Islet precursor cell (in vitro differentiated cells): Measurements from ENCODE around the gene DAPK3.
"Not testable (repeated sequence)": the region's sequence is repeated elsewhere in the genome, so short reads cannot be mapped to it uniquely, and the experiment has no call there.

Experiments
- DNase-seq: peaks from one replicate; pipeline ENCODE4 v3.0.0-alpha.2; 2018

Gene DAPK3

GRCh38 chr19:3952755-3953276 is 18.1 kb downstream of the DAPK3 start:
- DNase-seq, result not testable (repeated sequence)

GRCh38 chr19:3950871-3951861 is 19.7 kb downstream of the DAPK3 start:
- peak; percentile 55 for DNase-seq

DNA sequence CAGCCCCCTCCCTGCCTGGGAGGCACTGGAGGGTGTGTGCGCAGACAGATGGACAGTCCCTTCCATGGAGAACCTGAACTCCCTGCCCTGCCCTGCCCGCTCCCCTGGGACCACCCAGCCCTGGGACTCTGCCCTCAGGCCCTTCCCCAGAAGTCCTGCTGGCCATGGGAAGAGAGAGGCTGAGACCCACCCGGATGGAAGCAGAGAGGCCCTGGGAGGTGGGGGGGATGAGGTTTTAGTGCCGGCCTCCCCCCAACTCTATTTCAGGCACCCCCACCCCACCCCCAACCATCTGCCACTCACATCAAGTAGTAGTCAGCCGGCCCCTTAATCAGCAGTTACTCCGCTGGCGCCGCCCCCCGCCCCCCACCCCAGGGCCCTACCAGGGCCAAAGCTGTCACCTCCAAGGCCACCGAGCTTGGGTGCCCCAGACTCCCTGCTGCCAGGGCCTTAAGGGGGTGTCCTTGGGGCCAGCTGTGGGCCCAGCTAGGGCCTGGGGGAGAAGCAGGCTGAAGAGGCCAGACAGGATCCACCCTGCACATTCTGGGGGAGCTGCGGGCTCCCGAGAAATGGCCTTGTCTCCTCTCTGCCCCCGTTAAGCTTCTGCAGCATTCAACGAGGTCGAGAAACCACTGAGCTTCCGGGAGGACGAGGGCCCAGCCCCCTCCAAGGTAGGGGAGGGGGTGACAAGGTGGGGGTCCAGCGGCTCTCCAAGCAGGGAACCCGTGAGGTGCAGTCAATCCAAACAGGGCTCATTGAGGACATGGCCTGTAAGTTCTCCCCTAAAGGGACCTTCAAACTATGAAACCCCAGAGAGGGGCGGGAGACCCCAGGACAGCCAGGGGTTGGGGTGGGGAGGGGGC is 20.7 kb downstream of the DAPK3 start:
- peak; percentile 49 for DNase-seq

- DNase-seq, result peak; percentile 49
Observed at GRCh38 chr19:3949294-3949693, 21.6 kb downstream of the DAPK3 start.

DNA sequence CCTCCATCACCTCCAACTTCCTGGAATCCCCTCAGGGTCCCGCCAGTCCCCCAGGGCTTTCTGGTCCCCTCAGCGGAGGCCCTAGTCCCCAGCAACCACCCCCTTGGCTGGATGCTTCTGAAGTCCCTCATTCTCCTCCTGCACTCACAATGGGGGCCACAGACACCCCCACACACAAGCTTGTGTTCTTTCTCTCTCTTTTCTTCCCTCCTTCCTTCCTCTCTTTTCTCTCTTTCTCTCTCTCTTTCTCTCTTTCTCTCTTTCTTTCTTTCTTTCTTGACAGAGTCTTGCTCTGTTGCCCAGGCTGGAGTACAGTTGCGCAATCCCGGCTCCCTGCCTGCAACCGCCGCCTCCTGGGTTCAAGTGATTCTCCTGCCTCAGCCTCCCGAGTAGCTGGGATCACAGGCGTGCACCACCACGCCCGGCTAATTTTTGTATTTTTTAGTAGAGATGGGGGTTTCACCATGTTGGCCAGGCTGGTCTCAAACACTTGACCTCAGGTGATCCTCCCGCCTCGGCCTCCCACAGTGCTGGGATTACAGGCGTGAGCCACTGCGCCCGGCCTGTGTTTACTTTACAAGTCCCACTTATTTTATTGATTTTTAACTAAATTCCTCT is 23.5 kb downstream of the DAPK3 start:
- DNase-seq, result not testable (repeated sequence)

DNA sequence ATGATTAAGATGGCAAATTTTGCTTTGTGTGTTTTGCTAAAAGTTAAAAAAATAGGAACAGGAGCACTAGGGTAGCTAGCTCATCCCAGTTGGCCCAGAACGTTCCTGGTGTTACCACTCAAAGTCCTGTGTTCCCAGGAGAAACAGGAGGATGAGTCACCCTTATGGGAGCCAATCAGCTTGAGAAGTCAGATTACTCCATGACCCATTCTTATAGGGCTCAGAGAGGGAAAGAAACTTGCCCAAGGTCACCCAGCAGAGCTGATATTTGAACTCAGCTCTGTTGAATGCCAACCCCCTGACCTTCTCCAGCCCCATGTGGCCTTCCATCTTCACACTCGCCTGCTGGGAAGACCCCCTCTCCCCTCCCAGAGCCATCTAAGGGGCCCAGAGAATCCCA is 25.1 kb downstream of the DAPK3 start:
- no peak for DNase-seq

DNA sequence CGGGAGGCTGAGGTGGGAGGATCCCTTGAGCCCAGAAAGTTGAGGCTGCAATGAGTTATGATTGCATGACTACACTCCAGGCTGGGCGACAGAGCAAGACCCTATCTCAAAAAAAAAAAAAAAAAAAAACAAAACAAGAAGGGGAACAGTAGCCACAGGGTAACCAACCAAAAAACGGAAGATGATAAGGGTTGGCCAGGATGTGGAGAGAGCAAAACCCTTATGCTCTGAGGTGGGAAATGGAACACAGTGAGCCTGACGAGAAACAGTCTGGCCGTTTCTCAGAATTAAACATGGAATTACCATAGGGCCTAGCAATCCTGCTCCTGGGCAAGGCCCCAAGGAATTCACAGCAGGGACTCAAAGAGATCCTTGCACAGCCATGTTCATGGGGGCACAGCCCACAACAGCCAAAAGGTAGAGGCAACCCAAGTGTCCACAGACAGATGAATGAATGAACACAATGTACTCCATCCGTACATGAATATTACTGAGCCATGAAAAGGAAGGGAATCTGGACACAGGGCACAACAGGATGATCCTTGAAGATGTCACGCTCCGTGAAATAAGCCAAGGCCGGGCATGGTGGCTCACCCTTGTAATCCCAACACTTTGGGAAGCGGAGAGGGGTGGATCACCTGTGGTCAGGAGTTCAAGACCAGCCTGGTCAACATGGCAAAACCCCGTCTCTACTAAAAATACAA is 26.7 kb downstream of the DAPK3 start:
- no peak for DNase-seq

DNA sequence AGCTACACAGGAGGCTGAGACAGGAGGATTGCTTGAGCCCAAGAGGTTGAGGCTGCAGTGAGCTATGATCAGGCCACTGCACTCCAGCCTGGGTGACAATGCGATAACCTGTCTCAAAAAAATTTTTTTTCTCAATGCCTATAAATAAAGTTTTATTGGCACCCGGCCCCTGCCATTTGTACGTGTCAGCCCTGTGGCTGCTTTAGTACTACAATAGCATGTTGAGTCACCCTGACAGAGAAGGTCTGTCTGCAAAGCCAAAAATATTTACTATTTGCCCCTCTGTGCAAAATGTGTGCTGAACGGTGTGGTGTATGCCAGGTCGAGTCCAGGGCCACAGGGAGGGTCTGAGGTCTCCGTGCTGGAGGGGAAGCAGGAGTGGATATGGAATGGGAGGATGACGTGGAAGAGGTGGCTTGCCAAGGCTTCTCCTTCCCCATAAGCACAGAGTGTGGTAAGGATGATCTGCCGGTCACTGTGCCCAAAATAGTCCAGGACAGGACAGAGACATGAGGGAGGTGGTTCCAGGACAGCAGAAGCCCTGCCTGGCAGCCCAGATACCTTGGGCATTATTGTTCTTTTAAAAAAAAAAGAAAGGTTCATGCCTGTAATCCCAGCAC is 28.0 kb downstream of the DAPK3 start:
- no peak for DNase-seq

DNA sequence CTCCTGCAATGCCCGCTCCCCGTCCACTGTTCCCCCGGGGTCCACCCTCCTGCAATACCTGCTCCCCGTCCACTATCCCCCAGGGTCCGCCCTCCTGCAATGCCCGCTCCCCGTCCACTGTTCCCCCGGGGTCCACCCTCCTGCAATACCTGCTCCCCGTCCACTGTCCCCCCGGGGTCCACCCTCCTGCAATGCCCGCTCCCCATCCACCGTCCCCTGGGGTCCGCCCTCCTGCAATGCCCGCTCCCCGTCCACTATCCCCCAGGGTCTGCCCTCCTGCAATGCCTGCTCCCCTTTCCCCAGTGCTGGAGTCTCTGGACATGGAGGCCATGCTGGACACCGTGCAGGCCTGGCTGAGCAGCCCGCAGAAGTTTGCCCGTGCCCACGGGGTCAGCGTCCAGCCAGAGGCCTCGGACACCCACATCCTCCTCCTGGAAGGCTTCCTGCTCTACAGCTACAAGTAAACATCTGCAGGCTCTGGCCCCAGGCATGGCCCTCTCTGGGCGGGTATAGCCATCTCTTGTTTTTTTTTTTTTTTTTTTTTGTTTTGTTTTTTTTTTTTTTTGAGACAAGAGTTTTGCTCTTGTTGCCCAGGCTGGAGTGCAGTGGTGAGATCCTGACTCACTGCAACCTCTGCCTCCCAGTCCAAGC is 32.5 kb downstream of the DAPK3 start:
- not testable (repeated sequence) for DNase-seq

GRCh38 chr19:3936506-3937442 is 34.1 kb downstream of the DAPK3 start:
- DNase-seq, result no peak

DNA sequence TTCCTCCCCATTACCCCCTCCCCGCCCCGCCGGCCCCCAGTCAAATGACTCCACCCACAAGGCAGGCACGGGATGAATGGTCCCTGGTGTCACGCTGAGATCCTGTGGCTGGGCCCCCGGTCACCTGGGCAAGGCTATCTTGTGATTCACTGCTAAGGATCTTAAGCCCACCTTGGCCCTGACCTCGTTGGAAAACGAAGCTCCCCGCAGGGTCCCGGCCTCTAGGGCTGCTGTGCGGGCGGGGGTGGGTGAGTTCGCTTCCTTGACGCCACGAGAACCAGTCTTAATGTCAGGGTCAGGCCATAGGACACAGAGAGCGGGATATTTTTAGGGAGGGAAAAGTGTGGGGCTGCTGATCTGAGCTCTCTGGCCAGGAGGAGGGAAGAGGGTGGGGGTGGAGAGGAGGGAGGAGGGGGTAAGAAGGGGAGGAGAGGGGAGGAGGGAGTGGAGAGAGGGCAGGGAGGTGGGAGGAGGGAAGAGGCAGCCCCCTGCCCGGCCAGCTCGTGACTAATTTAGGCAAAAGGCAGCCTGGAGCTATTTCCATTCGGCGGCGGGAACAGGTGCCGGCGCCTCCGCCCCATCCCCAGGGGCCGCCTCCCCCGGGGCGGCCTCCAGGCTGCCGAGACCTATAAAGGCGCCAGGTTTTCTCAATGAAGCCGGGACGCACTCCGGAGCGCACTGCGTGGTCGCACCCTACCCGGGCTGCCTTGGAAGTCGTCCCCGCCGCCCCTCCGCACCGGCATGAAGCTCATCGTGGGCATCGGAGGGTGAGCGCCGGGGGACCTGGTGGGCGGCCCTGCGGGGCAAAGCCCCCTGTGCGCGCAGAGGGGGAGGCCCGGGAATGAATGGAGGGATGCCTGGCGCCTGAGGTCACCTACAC is 37.7 kb downstream of the DAPK3 start, which contains the start of gene NMRK2:
TSS of gene NMRK2 (plus strand) at position 139 of the 880 bp plus-strand sequence. CDS start at position 742, 603 bp downstream.
- DNase-seq, result peak; percentile 91

DNA sequence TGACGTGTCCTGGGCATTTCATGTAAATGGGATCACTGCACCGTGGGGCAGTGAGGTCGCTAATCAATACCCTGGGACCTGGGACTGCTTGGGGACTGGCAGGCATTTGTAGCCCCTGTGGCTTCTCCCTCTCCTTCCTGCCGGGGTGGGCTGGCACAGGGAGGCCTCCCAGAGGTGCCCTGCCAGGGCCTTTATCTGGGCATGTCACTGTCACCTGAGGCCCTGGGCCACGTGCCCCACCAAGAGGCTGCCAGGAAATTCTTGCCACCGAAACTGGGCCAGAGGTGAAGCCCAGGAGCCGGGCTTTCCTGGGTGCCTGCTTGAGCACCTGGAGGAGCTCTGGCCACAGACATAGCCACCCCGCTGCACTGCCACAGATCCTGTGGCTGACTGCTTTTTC is 39.9 kb downstream of the DAPK3 start:
- DNase-seq, result no peak

GRCh38 chr19:3923912-3924311 is 47.0 kb downstream of the DAPK3 start:
- no peak for DNase-seq

DNA sequence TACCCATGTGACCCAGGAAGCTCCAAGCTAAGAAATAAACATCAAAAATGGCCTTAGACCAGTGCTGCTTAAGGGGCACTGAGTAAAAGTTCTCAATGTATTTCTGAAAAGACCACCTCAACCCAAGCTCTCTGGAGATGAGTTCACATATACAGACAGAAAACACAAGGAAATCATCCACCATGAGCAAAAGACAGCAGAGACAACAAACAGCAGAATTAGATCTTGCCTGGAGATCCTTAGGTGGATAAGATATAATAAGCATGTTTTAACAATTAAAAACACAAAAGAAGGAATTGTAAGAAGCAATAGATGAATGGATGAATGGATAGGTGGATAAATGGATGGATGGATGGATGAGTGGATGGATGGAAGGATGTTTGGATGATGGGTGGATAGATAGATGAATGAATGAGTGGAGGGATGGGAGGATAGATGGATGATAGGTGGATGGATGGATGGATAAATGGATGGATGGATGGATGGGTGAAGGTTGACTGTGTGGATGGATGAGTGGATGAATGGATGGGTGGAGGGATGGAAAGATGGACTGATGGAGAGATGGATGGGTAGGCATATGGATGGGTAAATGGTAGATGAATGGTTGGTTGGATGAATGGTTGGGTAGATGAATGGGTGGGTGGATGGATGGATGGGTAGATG is 47.7 kb downstream of the DAPK3 start:
- DNase-seq, result no peak

DNA sequence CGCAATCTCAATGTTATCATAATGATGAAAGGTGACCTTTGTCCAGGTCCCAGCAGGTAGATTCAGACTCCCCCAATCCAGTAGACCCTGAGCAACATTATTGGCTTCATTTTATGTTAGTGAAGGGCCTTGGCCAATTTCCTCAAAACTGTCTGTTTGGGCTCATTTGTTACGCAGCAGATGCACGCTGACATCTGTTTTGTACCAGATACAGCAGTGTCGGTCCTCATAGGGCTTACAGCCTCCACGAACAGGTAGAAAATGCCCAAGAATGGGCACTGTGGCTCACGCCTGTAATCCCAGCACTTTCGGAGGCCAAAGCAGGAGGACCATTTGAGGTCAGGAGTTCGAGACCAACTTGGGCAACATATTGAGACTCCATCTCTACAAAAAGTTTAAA is 51.1 kb downstream of the DAPK3 start:
- no peak for DNase-seq

DNA sequence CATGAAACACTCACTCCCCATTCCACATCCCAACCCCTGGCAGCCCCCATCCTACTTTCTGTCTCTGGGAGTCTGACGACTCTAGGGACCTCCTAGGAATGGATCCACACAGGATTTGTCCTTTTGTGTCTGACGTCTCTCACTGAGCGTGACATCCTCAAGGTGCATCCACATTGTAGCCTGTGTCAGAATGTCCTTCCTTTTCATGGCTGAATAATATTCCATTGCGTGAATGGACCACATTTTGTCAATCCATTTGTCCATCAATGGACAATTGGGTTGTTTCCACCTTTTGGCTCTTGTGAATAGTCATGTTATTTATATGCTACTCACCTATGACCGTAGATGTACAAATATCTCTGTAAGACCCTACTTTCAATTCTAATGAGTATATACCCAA is 54.9 kb downstream of the DAPK3 start:
- no peak for DNase-seq

- no peak for DNase-seq
Observed at GRCh38 chr19:3914199-3914598, 56.7 kb downstream of the DAPK3 start.

DNA sequence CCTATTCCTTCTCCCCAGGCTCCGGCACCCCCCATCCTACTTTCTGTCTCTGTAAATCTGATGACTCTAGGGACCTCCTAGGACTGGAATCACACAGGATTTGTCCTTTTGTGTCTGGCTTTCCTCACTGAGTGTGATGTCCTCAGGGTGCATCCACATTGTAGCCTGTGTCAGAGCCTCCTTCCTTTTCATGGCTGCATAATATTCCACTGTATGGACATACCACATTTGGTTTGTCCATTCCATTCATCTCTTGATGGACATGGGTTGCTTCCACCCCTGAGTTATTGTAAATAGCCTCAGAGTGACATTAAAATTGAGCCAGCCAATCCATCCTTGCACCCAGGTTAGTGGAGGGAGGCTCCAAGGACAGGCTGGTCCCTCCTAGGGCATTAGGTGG is 60.8 kb downstream of the DAPK3 start:
- no peak for DNase-seq
